Stimulated activated CD4-positive, alpha-beta T cell treated with anti-CD3 and anti-CD28 coated beads, Interleukin-15, amount 100 ng/mL, for 1 hour (primary cell): ENCODE measurements around the gene F2.
"Not testable (repeated sequence)": the region's sequence is repeated elsewhere in the genome, so short reads cannot be mapped to it uniquely, and the experiment has no call there.

ENCODE experiments used
- DNase-seq, 2 donors: peaks; one replicate each; pipeline ENCODE4 v3.0.0-alpha.2; 2020; ENCODE audit warnings: low read depth in 1 of 2, low spot score in 1 of 2

F2 gene

GRCh38 chr11:46717825-46718154 lies 1.2 kb upstream of the F2 start:
- not testable (repeated sequence) for DNase-seq

- DNase-seq = no peak
Observed at GRCh38 chr11:46718155-46719019, 626 bp upstream of the F2 start.

- DNase-seq = no peak
Observed at GRCh38 chr11:46719543-46720218, 668 bp downstream of the F2 start.

- DNase-seq = no peak
Observed at GRCh38 chr11:46721286-46721685, 2.3 kb downstream of the F2 start.

- DNase-seq = no peak
Observed at GRCh38 chr11:46722566-46723358, 3.7 kb downstream of the F2 start.

GRCh38 chr11:46723359-46723680 lies 4.3 kb downstream of the F2 start:
- DNase-seq = no peak

GRCh38 chr11:46724088-46724487 lies 5.1 kb downstream of the F2 start:
- no peak for DNase-seq

GRCh38 chr11:46725338-46726205 lies 6.6 kb downstream of the F2 start:
- DNase-seq = no peak

GRCh38 chr11:46726206-46726862 lies 7.3 kb downstream of the F2 start:
- no peak for DNase-seq

GRCh38 chr11:46727952-46728658 lies 9.1 kb downstream of the F2 start:
- DNase-seq = no peak

- DNase-seq = no peak
Observed at GRCh38 chr11:46728659-46729040, 9.6 kb downstream of the F2 start.

- no peak for DNase-seq
Observed at GRCh38 chr11:46729110-46730027, 10.4 kb downstream of the F2 start.

GRCh38 chr11:46731545-46731944 lies 12.5 kb downstream of the F2 start:
- DNase-seq = no peak

GRCh38 chr11:46733234-46733633 lies 14.2 kb downstream of the F2 start:
- no peak for DNase-seq

GRCh38 chr11:46736146-46736545 lies 17.1 kb downstream of the F2 start:
- DNase-seq = no peak

- no peak for DNase-seq
Observed at GRCh38 chr11:46736615-46737014, 17.6 kb downstream of the F2 start.

- no peak for DNase-seq
Observed at GRCh38 chr11:46737699-46738098, 18.7 kb downstream of the F2 start.

- DNase-seq = no peak
Observed at GRCh38 chr11:46738887-46739286, 19.9 kb downstream of the F2 start.
